A549 (cell line): ENCODE measurements around the gene TMEM119. TPM values are rescaled to one million over a fixed set of nuclear protein-coding genes. Genes with fewer than 3 reads are reported as not detected.

Experiments
- ATAC-seq, 2 experiments: fragments of 200-7000 bp in 1 of 2; fragments of >200 bp in 1 of 2; cut with Nextera tagmentation in 1 of 2; cut with Tn5 transposase in 1 of 2; 3 replicates each; pipeline versions ENCODE4 v1.8.0 to v1.9.1; 2018 to 2020; ENCODE audit warnings: mild to moderate bottlenecking in 1 of 2, moderate library complexity in 1 of 2
- CTCF ChIA-PET: fragments of 300-600 bp; sonication (Branson Sonifier 250); formaldehyde crosslinking; extraction: SDS; loops from one replicate; lab custom pipeline; 2021; ENCODE audit warnings: antibody characterized with exemption, inconsistent platforms; lab: Yijun Ruan, JAX
- POLR2A ChIA-PET: fragments of 350-600 bp; formaldehyde crosslinking; extraction: SDS; loops from one replicate; lab custom pipeline; 2021; ENCODE audit warnings: antibody characterized with exemption, inconsistent platforms; lab: Yijun Ruan, JAX
- DNase-seq, 2 experiments: peaks; one replicate each; pipeline versions ENCODE4 v3.0.0 to v3.0.0-alpha.2; 2011 to 2016; ENCODE audit warnings: low read depth in 1 of 2, low spot score in 1 of 2
- FAIRE-seq: peaks from 2 replicates; lab custom pipeline; 2011; peaks lifted over from hg19 to GRCh38; lab: Jason Lieb, UNC
- H3K27ac ChIP-seq, 2 experiments: fragments of >200 bp; sonication (Bioruptor Twin); formaldehyde crosslinking; 3 replicates each; pipeline ENCODE4 v1.5.1; 2016 to 2017
- H3K4me1 ChIP-seq: fragments of >200 bp; sonication (Bioruptor Twin); formaldehyde crosslinking; 3 replicates; pipeline ENCODE4 v1.6.1; 2016
- H3K4me2 ChIP-seq: fragments of >200 bp; sonication (Bioruptor Twin); formaldehyde crosslinking; 3 replicates; pipeline ENCODE4 v1.6.1; 2016
- H3K4me3 ChIP-seq: fragments of >200 bp; sonication (Bioruptor Twin); formaldehyde crosslinking; 3 replicates; pipeline ENCODE4 v1.5.1; 2016
- H3K9me3 ChIP-seq: fragments of >200 bp; sonication (Bioruptor Twin); formaldehyde crosslinking; 3 replicates; pipeline ENCODE4 v1.6.1; 2016
- CHD2 ChIP-seq: fragments of 150-350 bp; IDR thresholded peaks from 2 replicates; pipeline ENCODE4 v1.6.1; 2014; ENCODE audit warnings: low read length; ENCODE audit not compliant: partially characterized antibody
- EHMT2 ChIP-seq: fragments of 200-600 bp; sonication (generic); IDR thresholded peaks from 2 replicates; pipeline ENCODE4 v1.6.1; 2016; ENCODE audit warnings: antibody characterized with exemption, low read depth, mild to moderate bottlenecking, moderate library complexity
- FOSB ChIP-seq: fragments of 250-450 bp; sonication (Bioruptor Pico); IDR thresholded peaks from 2 replicates; pipeline ENCODE4 v1.5.0; 2020; ENCODE audit warnings: mild to moderate bottlenecking, moderate library complexity
- FOSL2 ChIP-seq, 2 experiments: fragments of 450-650 bp in 1 of 2; fragments of >200 bp in 1 of 2; sonication (Bioruptor Twin) in 1 of 2; formaldehyde crosslinking; IDR thresholded peaks; 2 replicates each; pipeline versions ENCODE4 v1.5.0 to v1.6.1; 2016 to 2020; ENCODE audit warnings: mild to moderate bottlenecking in 1 of 2, moderate library complexity in 1 of 2
- FOXS1 ChIP-seq: fragments of 250-450 bp; sonication (Bioruptor Pico); IDR thresholded peaks from 2 replicates; pipeline ENCODE4 v1.5.0; 2020; ENCODE audit warnings: mild to moderate bottlenecking, moderate library complexity
- HEYL ChIP-seq: fragments of 250-450 bp; sonication (Bioruptor Pico); IDR thresholded peaks from 2 replicates; pipeline ENCODE4 v1.8.0; 2021; ENCODE audit warnings: mild to moderate bottlenecking, moderate library complexity
- MAZ ChIP-seq: fragments of 150-350 bp; IDR thresholded peaks from 2 replicates; pipeline ENCODE4 v1.6.1; 2014; ENCODE audit warnings: antibody characterized with exemption, low read depth, low read length, borderline replicate concordance
- RNF2 ChIP-seq: fragments of 200-600 bp; sonication (generic); IDR thresholded peaks from 2 replicates; pipeline ENCODE4 v1.6.1; 2016; ENCODE audit warnings: low read depth, mild to moderate bottlenecking, antibody characterized with exemption, moderate library complexity, borderline replicate concordance
- ZFP36 ChIP-seq: fragments of 450-650 bp; IDR thresholded peaks from 2 replicates; pipeline ENCODE4 v1.6.1; 2014; ENCODE audit warnings: borderline replicate concordance; ENCODE audit not compliant: partially characterized antibody
- WGBS: methylation state at CpG from one replicate; pipeline ENCODE4 v1.1.6; 2017; ENCODE audit errors: missing lambda C conversion rate; 5-methylcytosine and 5-hydroxymethylcytosine counted together
- polyA plus RNA-seq, 4 experiments: library from polyadenylated mRNA; depleted of rRNA in 3 of 4; stranded (reverse); fragments of >200 nt; fragmentation: RNase III in 1 of 4; extraction: RNeasy Plus Mini Kit Qiagen cat#74134 plus additional on column Dnase treatment in 1 of 4; gene quantifications; 2 replicates in 3 of 4; 3 replicates in 1 of 4; pipeline ENCODE4 v1.2.3, GENCODE V29; 2011 to 2017
- TF ChIP-seq, protein P1 (sequence below): fragments of 250-450 bp; sonication (Bioruptor Pico); IDR thresholded peaks from 2 replicates; pipeline ENCODE4 v1.5.0; 2021; ENCODE audit warnings: mild to moderate bottlenecking, moderate library complexity, borderline replicate concordance
- TF ChIP-seq, protein P2 (sequence below): fragments of 200-600 bp; sonication (generic); IDR thresholded peaks from 2 replicates; pipeline ENCODE4 v1.6.1; 2016; ENCODE audit warnings: antibody characterized with exemption, mild to moderate bottlenecking, moderate library complexity
- TF ChIP-seq, protein P3 (sequence below): fragments of >200 bp; sonication (Bioruptor Twin); formaldehyde crosslinking; IDR thresholded peaks from 3 replicates; pipeline ENCODE4 v1.6.1; 2016
- TF ChIP-seq, protein P4 (sequence below): IDR thresholded peaks from 2 replicates; pipeline ENCODE4 v1.6.1; 2012; ENCODE audit warnings: low read depth, borderline replicate concordance

TMEM119 gene
- polyA plus RNA-seq, 2 of the 4 experiments (the other 2 are of a cell fraction) = not detected

GRCh38 chr12:108605690-108606406 is 8.0 kb upstream of the TMEM119 start:
- Histone ChIP-seq H3K4me2 (no peak overlapping the region), H3K4me1 (no peaks in the 10 kb centered on the region), H3K27ac (no peak overlapping the region), H3K4me3 (no peak overlapping the region), H3K9me3 (no peaks in the 10 kb centered on the region)
- ChIA-PET CTCF (interaction anchor here (1.0 to 20.7 kb wide), 3 partner anchors 7 to 39 kb away, joined by 3 to 533 read pairs (median 166); partner anchors contain the start of genes ISCU and SART3), POLR2A (no interaction called here)
- 81% methylated on average over 4 of the region's 4 CpGs for WGBS
- no peak for ATAC-seq
- FAIRE-seq = no peak
- TF ChIP-seq HEYL (CRISPR knock-in tag) = no peak
- no peak for TF ChIP-seq FOSB (CRISPR knock-in tag)
- TF ChIP-seq RNF2 = no peak
- TF ChIP-seq ZFP36 = no peak
- TF ChIP-seq, protein P1, sequence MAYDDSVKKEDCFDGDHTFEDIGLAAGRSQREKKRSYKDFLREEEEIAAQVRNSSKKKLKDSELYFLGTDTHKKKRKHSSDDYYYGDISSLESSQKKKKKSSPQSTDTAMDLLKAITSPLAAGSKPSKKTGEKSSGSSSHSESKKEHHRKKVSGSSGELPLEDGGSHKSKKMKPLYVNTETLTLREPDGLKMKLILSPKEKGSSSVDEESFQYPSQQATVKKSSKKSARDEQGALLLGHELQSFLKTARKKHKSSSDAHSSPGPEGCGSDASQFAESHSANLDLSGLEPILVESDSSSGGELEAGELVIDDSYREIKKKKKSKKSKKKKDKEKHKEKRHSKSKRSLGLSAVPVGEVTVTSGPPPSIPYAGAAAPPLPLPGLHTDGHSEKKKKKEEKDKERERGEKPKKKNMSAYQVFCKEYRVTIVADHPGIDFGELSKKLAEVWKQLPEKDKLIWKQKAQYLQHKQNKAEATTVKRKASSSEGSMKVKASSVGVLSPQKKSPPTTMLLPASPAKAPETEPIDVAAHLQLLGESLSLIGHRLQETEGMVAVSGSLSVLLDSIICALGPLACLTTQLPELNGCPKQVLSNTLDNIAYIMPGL = no peak
- TF ChIP-seq EHMT2 = no peak
- TF ChIP-seq, protein P2, sequence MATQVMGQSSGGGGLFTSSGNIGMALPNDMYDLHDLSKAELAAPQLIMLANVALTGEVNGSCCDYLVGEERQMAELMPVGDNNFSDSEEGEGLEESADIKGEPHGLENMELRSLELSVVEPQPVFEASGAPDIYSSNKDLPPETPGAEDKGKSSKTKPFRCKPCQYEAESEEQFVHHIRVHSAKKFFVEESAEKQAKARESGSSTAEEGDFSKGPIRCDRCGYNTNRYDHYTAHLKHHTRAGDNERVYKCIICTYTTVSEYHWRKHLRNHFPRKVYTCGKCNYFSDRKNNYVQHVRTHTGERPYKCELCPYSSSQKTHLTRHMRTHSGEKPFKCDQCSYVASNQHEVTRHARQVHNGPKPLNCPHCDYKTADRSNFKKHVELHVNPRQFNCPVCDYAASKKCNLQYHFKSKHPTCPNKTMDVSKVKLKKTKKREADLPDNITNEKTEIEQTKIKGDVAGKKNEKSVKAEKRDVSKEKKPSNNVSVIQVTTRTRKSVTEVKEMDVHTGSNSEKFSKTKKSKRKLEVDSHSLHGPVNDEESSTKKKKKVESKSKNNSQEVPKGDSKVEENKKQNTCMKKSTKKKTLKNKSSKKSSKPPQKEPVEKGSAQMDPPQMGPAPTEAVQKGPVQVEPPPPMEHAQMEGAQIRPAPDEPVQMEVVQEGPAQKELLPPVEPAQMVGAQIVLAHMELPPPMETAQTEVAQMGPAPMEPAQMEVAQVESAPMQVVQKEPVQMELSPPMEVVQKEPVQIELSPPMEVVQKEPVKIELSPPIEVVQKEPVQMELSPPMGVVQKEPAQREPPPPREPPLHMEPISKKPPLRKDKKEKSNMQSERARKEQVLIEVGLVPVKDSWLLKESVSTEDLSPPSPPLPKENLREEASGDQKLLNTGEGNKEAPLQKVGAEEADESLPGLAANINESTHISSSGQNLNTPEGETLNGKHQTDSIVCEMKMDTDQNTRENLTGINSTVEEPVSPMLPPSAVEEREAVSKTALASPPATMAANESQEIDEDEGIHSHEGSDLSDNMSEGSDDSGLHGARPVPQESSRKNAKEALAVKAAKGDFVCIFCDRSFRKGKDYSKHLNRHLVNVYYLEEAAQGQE = no peak
- no peak for TF ChIP-seq MAZ
- TF ChIP-seq, protein P3, sequence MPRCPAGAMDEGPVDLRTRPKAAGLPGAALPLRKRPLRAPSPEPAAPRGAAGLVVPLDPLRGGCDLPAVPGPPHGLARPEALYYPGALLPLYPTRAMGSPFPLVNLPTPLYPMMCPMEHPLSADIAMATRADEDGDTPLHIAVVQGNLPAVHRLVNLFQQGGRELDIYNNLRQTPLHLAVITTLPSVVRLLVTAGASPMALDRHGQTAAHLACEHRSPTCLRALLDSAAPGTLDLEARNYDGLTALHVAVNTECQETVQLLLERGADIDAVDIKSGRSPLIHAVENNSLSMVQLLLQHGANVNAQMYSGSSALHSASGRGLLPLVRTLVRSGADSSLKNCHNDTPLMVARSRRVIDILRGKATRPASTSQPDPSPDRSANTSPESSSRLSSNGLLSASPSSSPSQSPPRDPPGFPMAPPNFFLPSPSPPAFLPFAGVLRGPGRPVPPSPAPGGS = no peak
- TF ChIP-seq, protein P4, sequence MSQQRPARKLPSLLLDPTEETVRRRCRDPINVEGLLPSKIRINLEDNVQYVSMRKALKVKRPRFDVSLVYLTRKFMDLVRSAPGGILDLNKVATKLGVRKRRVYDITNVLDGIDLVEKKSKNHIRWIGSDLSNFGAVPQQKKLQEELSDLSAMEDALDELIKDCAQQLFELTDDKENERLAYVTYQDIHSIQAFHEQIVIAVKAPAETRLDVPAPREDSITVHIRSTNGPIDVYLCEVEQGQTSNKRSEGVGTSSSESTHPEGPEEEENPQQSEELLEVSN = no peak
- TF ChIP-seq FOXS1 (CRISPR knock-in tag) = no peak
- DNase-seq = no peak

DNA sequence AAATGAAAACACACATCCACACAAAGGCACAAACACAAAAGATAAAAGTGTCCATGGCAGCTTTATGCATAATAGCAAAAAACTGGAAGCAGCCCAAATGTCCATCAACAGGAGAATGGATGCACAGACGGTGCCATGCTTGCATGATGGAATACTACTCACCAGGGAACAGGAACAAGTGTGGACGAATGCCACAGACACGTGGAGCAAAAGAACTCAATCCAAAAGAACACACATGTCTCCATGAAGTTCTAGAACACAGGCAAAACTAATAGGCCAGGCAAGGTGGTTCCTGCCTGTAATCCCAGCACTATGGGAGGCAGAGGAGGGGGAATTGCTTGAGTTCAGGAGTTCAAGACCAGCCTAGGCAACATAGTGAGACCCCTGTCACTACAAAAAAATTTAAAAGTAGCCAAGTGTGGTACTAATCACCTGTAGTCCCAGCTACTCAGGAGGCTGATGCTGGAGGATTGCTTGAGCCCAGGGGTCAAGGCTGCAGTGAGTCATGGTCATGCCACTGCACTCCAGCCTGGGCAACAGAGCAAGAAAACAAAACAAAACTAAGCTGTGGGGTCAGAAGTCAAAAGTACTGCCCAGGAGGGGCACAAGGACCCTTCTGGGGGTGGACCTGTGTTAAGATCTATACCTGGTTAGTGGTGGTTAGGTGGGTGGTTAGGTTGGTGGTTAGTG is 7.3 kb upstream of the TMEM119 start:
- ChIA-PET POLR2A (no interaction called here), CTCF (interaction anchor here (1.7 to 20.7 kb wide), 3 partner anchors 9 to 38 kb away, joined by 5 to 533 read pairs (median 166); partner anchors contain the start of genes ISCU and SART3)
- Histone ChIP-seq H3K4me2 (no peak overlapping the region), H3K9me3 (no peaks in the 10 kb centered on the region), H3K27ac (no peak overlapping the region), H3K4me3 (no peak overlapping the region), H3K4me1 (no peaks in the 10 kb centered on the region)
- ATAC-seq = peak in 1 of 2 experiments; percentile 21; a peak in 1 of 6 replicates
- 43% methylated on average over 3 of the region's 3 CpGs for WGBS
- no peak for FAIRE-seq
- no peak for DNase-seq
- TF ChIP-seq FOSL2 (IDR thresholded peaks at IDR 0.05) (no peak), FOSL2 (CRISPR knock-in tag; IDR thresholded peaks at IDR 0.05) (peak; percentile 43; the same call in 1 of the 2 replicates), CHD2 (no peak)
